ENCODE measurements around the gene BRSK2.

BRSK2 gene

GRCh38 chr11:1402355-1403077 lies 12.8 kb downstream of the BRSK2 start:
- H3K4me3 ChIP-seq (ENCODE audit: low read length) = no peak overlapping the region
- TF ChIP-seq, protein P1, sequence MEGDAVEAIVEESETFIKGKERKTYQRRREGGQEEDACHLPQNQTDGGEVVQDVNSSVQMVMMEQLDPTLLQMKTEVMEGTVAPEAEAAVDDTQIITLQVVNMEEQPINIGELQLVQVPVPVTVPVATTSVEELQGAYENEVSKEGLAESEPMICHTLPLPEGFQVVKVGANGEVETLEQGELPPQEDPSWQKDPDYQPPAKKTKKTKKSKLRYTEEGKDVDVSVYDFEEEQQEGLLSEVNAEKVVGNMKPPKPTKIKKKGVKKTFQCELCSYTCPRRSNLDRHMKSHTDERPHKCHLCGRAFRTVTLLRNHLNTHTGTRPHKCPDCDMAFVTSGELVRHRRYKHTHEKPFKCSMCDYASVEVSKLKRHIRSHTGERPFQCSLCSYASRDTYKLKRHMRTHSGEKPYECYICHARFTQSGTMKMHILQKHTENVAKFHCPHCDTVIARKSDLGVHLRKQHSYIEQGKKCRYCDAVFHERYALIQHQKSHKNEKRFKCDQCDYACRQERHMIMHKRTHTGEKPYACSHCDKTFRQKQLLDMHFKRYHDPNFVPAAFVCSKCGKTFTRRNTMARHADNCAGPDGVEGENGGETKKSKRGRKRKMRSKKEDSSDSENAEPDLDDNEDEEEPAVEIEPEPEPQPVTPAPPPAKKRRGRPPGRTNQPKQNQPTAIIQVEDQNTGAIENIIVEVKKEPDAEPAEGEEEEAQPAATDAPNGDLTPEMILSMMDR (conservative IDR thresholded peaks at IDR 0.05; ENCODE audit: low read length) = no peak
- DNase-seq (ENCODE audit: low read depth) = no peak

GRCh38 chr11:1403078-1403620 lies 13.4 kb downstream of the BRSK2 start:
- no peak overlapping the region for H3K4me3 ChIP-seq (ENCODE audit: low read length)
- TF ChIP-seq, protein P1 (conservative IDR thresholded peaks at IDR 0.05; ENCODE audit: low read length) = no peak
- DNase-seq (ENCODE audit: low read depth) = no peak

GRCh38 chr11:1403721-1404460 lies 14.2 kb downstream of the BRSK2 start:
- TF ChIP-seq, protein P1 (conservative IDR thresholded peaks at IDR 0.05; ENCODE audit: low read length) = no peak
- DNase-seq (ENCODE audit: low read depth) = no peak
- no peak overlapping the region for H3K4me3 ChIP-seq (ENCODE audit: low read length)

DNA sequence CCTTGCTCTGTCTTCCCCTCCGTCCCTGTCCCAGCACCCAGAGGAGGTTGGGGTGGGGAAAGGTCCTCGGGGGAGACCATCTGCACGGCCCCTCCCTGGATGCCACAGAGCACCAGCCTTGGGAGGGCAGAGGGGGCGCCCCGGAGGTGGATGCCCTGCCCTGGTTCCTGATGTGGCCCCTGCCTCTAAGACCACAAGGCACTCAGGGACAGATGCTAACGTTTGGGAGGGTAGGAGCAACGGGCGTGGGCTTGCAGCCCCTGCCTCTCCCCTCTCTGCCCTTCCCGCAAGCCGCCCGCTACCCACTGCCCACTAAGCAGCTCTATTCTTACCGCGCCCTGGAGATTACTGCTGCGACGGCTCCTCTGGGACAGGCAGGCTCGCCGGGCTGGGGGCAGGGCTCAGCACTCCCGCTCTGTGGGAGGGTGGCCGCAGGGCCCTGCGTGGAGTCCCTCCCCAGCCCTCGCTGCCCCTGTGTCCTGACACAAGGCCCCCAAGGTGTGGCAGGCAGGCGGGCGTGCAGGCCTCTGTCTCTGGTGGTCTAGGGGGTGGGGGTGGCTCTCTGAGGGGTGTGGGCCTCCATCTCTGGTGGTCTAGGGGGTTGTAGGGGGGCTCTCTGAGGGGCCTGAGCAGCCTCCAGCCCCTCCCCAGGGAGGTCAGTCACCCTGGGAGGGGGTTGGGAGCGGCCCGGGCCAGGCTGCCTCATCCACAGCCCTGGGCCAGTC lies 14.9 kb downstream of the BRSK2 start:
- no peak for DNase-seq (ENCODE audit: low read depth)
- no peak overlapping the region for H3K4me3 ChIP-seq (ENCODE audit: low read length)
- TF ChIP-seq, protein P1 (conservative IDR thresholded peaks at IDR 0.05; ENCODE audit: low read length) = no peak

GRCh38 chr11:1405186-1406020 lies 15.7 kb downstream of the BRSK2 start:
- TF ChIP-seq, protein P1 (conservative IDR thresholded peaks at IDR 0.05; ENCODE audit: low read length) = no peak
- DNase-seq (ENCODE audit: low read depth) = no peak
- H3K4me3 ChIP-seq (ENCODE audit: low read length) = no peak overlapping the region

Measured in AG10803 (cell line).